ENCODE measurements around the gene RHBDL2. TPM values are rescaled to one million over a fixed set of nuclear protein-coding genes. Genes with fewer than 3 reads are reported as not detected.

The RHBDL2 gene
- total and polyA plus RNA-seq, 2 experiments from 2014 or later, result 0.90 to 1.2 TPM

GRCh38 chr1:38865112-38865715, 76.4 kb downstream of the RHBDL2 start:
- no peak overlapping the region for H2AFZ ChIP-seq
- H3K79me2 ChIP-seq (replicated peaks; ENCODE audit: insufficient read depth), result peaks cover 22% of the 10 kb centered on the region; the same call in 1 of the 2 replicates
- no peaks in the 10 kb centered on the region for H3K9me2 ChIP-seq (ENCODE audit: insufficient read depth)
- Mint-ChIP-seq H3K27me3 (ENCODE audit: insufficient read depth, low read depth, poor library complexity) (peaks cover 5% of the 10 kb centered on the region), H3K4me3 (no peak overlapping the region), H3K9me3 (no peaks in the 10 kb centered on the region), H3K27ac (no peak overlapping the region), H3K36me3 (ENCODE audit: low read depth) (peaks cover 10% of the 10 kb centered on the region), H3K4me1 (peaks cover 5% of the 10 kb centered on the region; the same call in 1 of the 3 replicates)
- 0 out of 2 replicates have a peak, but pooled peaks cover 2% of the 10 kb centered on the region for H3F3A ChIP-seq (replicated peaks; ENCODE audit: low read depth)
- H3K27ac ChIP-seq (ENCODE audit: low read depth), result no peak overlapping the region
- no peak overlapping the region for H3K4me3 ChIP-seq
- TF ChIP-seq ETS1 (IDR thresholded peaks at IDR 0.05) (no peak), JUNB (IDR thresholded peaks at IDR 0.05; ENCODE audit: unreplicated experiment) (no peak), EZH2 (IDR thresholded peaks at IDR 0.05; ENCODE audit: low read depth, unreplicated experiment) (no peak), STAT1 (IDR thresholded peaks at IDR 0.05; ENCODE audit: unreplicated experiment) (no peak), ZNF331 (CRISPR knock-in tag; IDR thresholded peaks at IDR 0.05; ENCODE audit: low read depth) (no peak), POLR2AphosphoS5 (IDR thresholded peaks at IDR 0.05; ENCODE audit: low read depth) (no peak), EZH2phosphoT487 (IDR thresholded peaks at IDR 0.05; ENCODE audit: unreplicated experiment) (no peak), CREB1 (CRISPR knock-in tag; IDR thresholded peaks at IDR 0.05; ENCODE audit: low read depth) (no peak), ZNF114 (CRISPR knock-in tag; IDR thresholded peaks at IDR 0.05) (no peak)
- TF ChIP-seq, protein P1, sequence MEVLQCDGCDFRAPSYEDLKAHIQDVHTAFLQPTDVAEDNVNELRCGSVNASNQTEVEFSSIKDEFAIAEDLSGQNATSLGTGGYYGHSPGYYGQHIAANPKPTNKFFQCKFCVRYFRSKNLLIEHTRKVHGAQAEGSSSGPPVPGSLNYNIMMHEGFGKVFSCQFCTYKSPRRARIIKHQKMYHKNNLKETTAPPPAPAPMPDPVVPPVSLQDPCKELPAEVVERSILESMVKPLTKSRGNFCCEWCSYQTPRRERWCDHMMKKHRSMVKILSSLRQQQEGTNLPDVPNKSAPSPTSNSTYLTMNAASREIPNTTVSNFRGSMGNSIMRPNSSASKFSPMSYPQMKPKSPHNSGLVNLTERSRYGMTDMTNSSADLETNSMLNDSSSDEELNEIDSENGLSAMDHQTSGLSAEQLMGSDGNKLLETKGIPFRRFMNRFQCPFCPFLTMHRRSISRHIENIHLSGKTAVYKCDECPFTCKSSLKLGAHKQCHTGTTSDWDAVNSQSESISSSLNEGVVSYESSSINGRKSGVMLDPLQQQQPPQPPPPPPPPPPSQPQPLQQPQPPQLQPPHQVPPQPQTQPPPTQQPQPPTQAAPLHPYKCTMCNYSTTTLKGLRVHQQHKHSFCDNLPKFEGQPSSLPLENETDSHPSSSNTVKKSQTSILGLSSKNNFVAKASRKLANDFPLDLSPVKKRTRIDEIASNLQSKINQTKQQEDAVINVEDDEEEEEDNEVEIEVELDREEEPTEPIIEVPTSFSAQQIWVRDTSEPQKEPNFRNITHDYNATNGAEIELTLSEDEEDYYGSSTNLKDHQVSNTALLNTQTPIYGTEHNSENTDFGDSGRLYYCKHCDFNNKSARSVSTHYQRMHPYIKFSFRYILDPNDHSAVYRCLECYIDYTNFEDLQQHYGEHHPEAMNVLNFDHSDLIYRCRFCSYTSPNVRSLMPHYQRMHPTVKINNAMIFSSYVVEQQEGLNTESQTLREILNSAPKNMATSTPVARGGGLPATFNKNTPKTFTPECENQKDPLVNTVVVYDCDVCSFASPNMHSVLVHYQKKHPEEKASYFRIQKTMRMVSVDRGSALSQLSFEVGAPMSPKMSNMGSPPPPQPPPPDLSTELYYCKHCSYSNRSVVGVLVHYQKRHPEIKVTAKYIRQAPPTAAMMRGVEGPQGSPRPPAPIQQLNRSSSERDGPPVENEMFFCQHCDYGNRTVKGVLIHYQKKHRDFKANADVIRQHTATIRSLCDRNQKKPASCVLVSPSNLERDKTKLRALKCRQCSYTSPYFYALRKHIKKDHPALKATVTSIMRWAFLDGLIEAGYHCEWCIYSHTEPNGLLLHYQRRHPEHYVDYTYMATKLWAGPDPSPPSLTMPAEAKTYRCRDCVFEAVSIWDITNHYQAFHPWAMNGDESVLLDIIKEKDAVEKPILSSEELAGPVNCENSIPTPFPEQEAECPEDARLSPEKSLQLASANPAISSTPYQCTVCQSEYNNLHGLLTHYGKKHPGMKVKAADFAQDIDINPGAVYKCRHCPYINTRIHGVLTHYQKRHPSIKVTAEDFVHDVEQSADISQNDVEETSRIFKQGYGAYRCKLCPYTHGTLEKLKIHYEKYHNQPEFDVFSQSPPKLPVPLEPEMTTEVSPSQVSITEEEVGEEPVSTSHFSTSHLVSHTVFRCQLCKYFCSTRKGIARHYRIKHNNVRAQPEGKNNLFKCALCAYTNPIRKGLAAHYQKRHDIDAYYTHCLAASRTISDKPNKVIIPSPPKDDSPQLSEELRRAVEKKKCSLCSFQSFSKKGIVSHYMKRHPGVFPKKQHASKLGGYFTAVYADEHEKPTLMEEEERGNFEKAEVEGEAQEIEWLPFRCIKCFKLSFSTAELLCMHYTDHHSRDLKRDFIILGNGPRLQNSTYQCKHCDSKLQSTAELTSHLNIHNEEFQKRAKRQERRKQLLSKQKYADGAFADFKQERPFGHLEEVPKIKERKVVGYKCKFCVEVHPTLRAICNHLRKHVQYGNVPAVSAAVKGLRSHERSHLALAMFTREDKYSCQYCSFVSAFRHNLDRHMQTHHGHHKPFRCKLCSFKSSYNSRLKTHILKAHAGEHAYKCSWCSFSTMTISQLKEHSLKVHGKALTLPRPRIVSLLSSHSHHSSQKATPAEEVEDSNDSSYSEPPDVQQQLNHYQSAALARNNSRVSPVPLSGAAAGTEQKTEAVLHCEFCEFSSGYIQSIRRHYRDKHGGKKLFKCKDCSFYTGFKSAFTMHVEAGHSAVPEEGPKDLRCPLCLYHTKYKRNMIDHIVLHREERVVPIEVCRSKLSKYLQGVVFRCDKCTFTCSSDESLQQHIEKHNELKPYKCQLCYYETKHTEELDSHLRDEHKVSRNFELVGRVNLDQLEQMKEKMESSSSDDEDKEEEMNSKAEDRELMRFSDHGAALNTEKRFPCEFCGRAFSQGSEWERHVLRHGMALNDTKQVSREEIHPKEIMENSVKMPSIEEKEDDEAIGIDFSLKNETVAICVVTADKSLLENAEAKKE (CRISPR knock-in tag; IDR thresholded peaks at IDR 0.05), result no peak
- TF ChIP-seq, protein P2, sequence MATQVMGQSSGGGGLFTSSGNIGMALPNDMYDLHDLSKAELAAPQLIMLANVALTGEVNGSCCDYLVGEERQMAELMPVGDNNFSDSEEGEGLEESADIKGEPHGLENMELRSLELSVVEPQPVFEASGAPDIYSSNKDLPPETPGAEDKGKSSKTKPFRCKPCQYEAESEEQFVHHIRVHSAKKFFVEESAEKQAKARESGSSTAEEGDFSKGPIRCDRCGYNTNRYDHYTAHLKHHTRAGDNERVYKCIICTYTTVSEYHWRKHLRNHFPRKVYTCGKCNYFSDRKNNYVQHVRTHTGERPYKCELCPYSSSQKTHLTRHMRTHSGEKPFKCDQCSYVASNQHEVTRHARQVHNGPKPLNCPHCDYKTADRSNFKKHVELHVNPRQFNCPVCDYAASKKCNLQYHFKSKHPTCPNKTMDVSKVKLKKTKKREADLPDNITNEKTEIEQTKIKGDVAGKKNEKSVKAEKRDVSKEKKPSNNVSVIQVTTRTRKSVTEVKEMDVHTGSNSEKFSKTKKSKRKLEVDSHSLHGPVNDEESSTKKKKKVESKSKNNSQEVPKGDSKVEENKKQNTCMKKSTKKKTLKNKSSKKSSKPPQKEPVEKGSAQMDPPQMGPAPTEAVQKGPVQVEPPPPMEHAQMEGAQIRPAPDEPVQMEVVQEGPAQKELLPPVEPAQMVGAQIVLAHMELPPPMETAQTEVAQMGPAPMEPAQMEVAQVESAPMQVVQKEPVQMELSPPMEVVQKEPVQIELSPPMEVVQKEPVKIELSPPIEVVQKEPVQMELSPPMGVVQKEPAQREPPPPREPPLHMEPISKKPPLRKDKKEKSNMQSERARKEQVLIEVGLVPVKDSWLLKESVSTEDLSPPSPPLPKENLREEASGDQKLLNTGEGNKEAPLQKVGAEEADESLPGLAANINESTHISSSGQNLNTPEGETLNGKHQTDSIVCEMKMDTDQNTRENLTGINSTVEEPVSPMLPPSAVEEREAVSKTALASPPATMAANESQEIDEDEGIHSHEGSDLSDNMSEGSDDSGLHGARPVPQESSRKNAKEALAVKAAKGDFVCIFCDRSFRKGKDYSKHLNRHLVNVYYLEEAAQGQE (IDR thresholded peaks at IDR 0.05; ENCODE audit: unreplicated experiment), result no peak
- ATAC-seq (no peak), DNase-seq (ENCODE audit: low spot score) (no peak)
- H3K4me1 ChIP-seq (ENCODE audit: insufficient read depth), result peaks cover 6% of the 10 kb centered on the region; the same call in 1 of the 2 replicates
- H3K36me3 ChIP-seq (ENCODE audit: insufficient read depth), result peaks cover 12% of the 10 kb centered on the region; the same call in 1 of the 2 replicates
- no peaks in the 10 kb centered on the region for H3K27me3 ChIP-seq (ENCODE audit: insufficient read depth)
- H4K20me1 ChIP-seq (replicated peaks; ENCODE audit: insufficient read depth), result peaks cover 3% of the 10 kb centered on the region; the same call in 1 of the 2 replicates
- no peak overlapping the region for H3K4me2 ChIP-seq
